PC-9 (cell line): ENCODE results near the gene GPX4. TPM values are rescaled to one million over a fixed set of nuclear protein-coding genes. Genes with fewer than 3 reads are reported as not detected.
"Not testable (repeated sequence)": the region's sequence is repeated elsewhere in the genome, so short reads cannot be mapped to it uniquely, and the experiment has no call there.

ENCODE experiments used
- BruUV-seq: library from RNA; stranded (reverse); fragments of 400-500 nt; replicated peaks from 2 replicates; lab custom pipeline; 2021; lab: Mats Ljungman, UMichigan
- CTCF ChIA-PET: fragments of 300-600 bp; sonication (Branson Sonifier 250); formaldehyde crosslinking; loops from one replicate; lab custom pipeline; 2022; ENCODE audit warnings: antibody characterized with exemption; lab: Charles Lee
- POLR2A ChIA-PET: fragments of 300-600 bp; sonication (Branson Sonifier 250); formaldehyde crosslinking; loops from one replicate; lab custom pipeline; 2022; ENCODE audit warnings: antibody characterized with exemption; ENCODE audit not compliant: unreplicated experiment; lab: Charles Lee
- DNase-seq, 2 experiments: peaks; one replicate each; pipeline versions ENCODE4 v3.0.0 to v3.0.0-alpha.2; 2015 to 2022; ENCODE audit warnings: mixed read lengths in 1 of 2
- H2AFZ ChIP-seq: fragments of 200-600 bp; sonication (generic); 2 replicates; pipeline ENCODE4 v1.8.1; 2017; ENCODE audit warnings: antibody characterized with exemption
- H3F3A ChIP-seq: fragments of 200-600 bp; sonication (generic); 2 replicates; pipeline ENCODE4 v1.8.1; 2017; ENCODE audit warnings: antibody characterized with exemption, mild to moderate bottlenecking, low read depth; ENCODE audit not compliant: insufficient read depth
- H3K27ac ChIP-seq: fragments of 200-600 bp; sonication (generic); 2 replicates; pipeline ENCODE4 v1.6.1; 2016; ENCODE audit warnings: mixed run types
- H3K27me3 ChIP-seq: fragments of 200-600 bp; sonication (generic); 2 replicates; pipeline ENCODE4 v1.6.1; 2016; ENCODE audit warnings: low read depth, mixed run types; ENCODE audit not compliant: insufficient read depth
- H3K36me3 ChIP-seq: fragments of 200-600 bp; sonication (generic); 2 replicates; pipeline ENCODE4 v1.6.1; 2016; ENCODE audit warnings: low read depth, mixed run types
- H3K4me1 ChIP-seq: fragments of 200-600 bp; sonication (generic); replicated peaks from 2 replicates; pipeline ENCODE4 v1.6.1; 2016; ENCODE audit warnings: mixed run types; ENCODE audit not compliant: insufficient read depth
- H3K4me2 ChIP-seq: fragments of 200-600 bp; sonication (generic); 2 replicates; pipeline ENCODE4 v1.6.1; 2017; ENCODE audit warnings: mixed run types
- H3K4me3 ChIP-seq: fragments of 200-600 bp; sonication (generic); 2 replicates; pipeline ENCODE4 v1.6.1; 2016; ENCODE audit warnings: mixed run types
- H3K79me2 ChIP-seq: fragments of 200-600 bp; sonication (generic); 2 replicates; pipeline ENCODE4 v1.6.1; 2017; ENCODE audit warnings: low read depth, mixed run types
- H3K9me2 ChIP-seq: fragments of 200-600 bp; sonication (generic); 2 replicates; pipeline ENCODE4 v1.8.1; 2017; ENCODE audit warnings: mild to moderate bottlenecking; ENCODE audit not compliant: insufficient read depth
- H3K9me3 ChIP-seq: fragments of 200-600 bp; sonication (generic); 2 replicates; pipeline ENCODE4 v1.8.1; 2016; ENCODE audit warnings: low read depth; ENCODE audit not compliant: insufficient read depth
- H4K20me1 ChIP-seq: fragments of 200-600 bp; sonication (generic); 2 replicates; pipeline ENCODE4 v1.8.1; 2017; ENCODE audit not compliant: insufficient read depth
- EZH2 ChIP-seq: fragments of 200-600 bp; sonication (generic); IDR thresholded peaks from 2 replicates; pipeline ENCODE4 v1.8.0; 2017; ENCODE audit warnings: antibody characterized with exemption, low read depth
- intact Hi-C: fragments of 100-400 bp; cut with micrococcal nuclease; formaldehyde crosslinking; loops from one replicate; pipeline ENCODE4 v1.10.0; 2022; ENCODE audit not compliant: unreplicated experiment
- total RNA-seq: library from RNA; stranded (reverse); gene quantifications from 2 replicates; pipeline ENCODE4 v1.2.3, GENCODE V29; 2021
- TF ChIP-seq, protein P1 (sequence below): fragments of 200-600 bp; sonication (generic); conservative IDR thresholded peaks from 2 replicates; pipeline ENCODE4 v1.6.1; 2017; ENCODE audit warnings: mixed run types, antibody characterized with exemption, mild to moderate bottlenecking, moderate library complexity

The GPX4 gene
- total RNA-seq, 1 experiment from 2014 or later = 465 TPM

DNA sequence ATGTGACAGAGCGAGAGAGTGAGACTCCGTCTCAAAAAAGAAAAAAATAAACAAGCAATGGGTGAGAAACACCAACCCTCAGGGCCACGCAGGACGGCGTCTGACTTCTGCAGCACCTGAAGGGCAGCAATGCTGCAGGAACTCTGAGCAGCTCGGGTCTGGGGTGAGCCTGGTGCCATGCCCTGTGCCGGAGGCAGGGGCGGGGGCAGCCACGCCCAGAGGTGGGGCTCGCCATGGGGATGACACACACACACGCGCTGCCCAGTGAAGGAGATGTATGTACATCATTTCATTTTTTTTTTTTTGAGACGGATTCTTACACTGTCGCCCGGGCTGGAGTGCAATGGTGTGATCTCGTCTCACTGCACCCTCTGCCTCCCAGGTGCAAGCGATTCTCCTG is 24.3 kb downstream of the GPX4 start:
- H3K27me3 ChIP-seq = no peaks in the 10 kb centered on the region
- ChIA-PET POLR2A (no interaction called here), CTCF (no interaction called here)
- TF ChIP-seq EZH2 = no peak
- TF ChIP-seq, protein P1, sequence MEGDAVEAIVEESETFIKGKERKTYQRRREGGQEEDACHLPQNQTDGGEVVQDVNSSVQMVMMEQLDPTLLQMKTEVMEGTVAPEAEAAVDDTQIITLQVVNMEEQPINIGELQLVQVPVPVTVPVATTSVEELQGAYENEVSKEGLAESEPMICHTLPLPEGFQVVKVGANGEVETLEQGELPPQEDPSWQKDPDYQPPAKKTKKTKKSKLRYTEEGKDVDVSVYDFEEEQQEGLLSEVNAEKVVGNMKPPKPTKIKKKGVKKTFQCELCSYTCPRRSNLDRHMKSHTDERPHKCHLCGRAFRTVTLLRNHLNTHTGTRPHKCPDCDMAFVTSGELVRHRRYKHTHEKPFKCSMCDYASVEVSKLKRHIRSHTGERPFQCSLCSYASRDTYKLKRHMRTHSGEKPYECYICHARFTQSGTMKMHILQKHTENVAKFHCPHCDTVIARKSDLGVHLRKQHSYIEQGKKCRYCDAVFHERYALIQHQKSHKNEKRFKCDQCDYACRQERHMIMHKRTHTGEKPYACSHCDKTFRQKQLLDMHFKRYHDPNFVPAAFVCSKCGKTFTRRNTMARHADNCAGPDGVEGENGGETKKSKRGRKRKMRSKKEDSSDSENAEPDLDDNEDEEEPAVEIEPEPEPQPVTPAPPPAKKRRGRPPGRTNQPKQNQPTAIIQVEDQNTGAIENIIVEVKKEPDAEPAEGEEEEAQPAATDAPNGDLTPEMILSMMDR = no peak
- peaks cover 42% of the 10 kb centered on the region for H4K20me1 ChIP-seq
- no peak for DNase-seq
- H3K9me3 ChIP-seq = no peaks in the 10 kb centered on the region
- 0 out of 2 replicates have a peak, but pooled peaks cover 6% of the 10 kb centered on the region for H3K79me2 ChIP-seq
- no peaks in the 10 kb centered on the region for H3K4me1 ChIP-seq
- no peak overlapping the region for H3K4me2 ChIP-seq
- no peak overlapping the region for H2AFZ ChIP-seq
- no peak overlapping the region for H3K27ac ChIP-seq
- intact Hi-C loops = no loop called here
- BruUV-seq = no TSS peak
- no peak overlapping the region for H3K4me3 ChIP-seq
- H3K36me3 ChIP-seq = no peaks in the 10 kb centered on the region
- H3K9me2 ChIP-seq = no peaks in the 10 kb centered on the region
- peaks cover 50% of the 10 kb centered on the region; the same call in 1 of the 2 replicates for H3F3A ChIP-seq

DNA sequence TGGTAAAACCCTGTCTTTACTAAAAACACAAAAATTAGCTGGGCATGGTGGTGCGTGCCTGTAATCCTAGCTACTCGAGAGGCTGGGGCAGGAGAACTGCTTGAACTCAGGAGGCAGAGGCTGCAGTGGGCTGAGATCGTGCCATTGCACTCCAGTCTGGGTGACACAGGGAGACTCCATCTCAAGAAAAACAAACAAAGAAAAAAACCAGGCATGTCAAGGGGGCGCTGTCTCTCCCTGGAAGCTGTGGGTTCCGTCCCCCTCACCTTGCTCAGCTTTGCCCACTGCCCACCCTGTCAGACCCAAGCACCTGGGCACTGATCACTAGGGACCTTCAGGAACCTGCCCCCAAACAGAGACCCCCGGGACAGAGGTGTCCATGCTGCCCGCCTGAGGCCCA is 25.3 kb downstream of the GPX4 start:
- CTCF ChIA-PET, H3K27ac ChIP-seq: not testable (repeated sequence)

DNA sequence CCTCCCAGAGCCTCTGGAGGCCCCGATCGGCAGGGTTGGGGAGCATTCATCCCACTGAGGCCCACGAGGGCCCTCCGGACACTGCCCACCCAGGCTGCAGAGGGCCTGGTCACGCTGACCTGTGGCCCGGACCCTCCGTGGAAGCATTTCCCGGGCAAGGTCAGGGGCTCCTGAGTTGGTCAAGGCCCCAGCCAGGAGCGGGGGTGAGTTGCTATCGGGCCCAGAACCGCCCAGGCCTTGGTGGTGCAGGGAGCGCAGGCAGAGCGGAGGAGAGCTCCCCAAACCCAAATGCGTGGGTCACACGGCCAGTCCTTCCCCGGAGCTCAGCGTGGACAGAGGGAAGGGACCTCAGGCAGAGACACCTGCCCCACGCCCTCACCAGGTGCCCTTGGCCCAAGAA is 25.7 kb downstream of the GPX4 start:
- no peak overlapping the region for H3K4me3 ChIP-seq
- intact Hi-C loops = no loop called here
- no peak for TF ChIP-seq EZH2
- TF ChIP-seq, protein P1 = no peak
- peaks cover 15% of the 10 kb centered on the region for H3K79me2 ChIP-seq
- no peaks in the 10 kb centered on the region for H3K9me2 ChIP-seq
- peaks cover 36% of the 10 kb centered on the region for H4K20me1 ChIP-seq
- BruUV-seq = no TSS peak
- H3K4me2 ChIP-seq = no peak overlapping the region
- peaks cover 40% of the 10 kb centered on the region; the same call in 1 of the 2 replicates for H3F3A ChIP-seq
- no peaks in the 10 kb centered on the region for H3K4me1 ChIP-seq
- no peaks in the 10 kb centered on the region for H3K27me3 ChIP-seq
- H3K36me3 ChIP-seq = no peaks in the 10 kb centered on the region
- POLR2A ChIA-PET = no interaction called here
- no peaks in the 10 kb centered on the region for H3K9me3 ChIP-seq
- CTCF ChIA-PET = no interaction called here
- no peak overlapping the region for H3K27ac ChIP-seq
- no peak for DNase-seq
- no peak overlapping the region for H2AFZ ChIP-seq

More for the DNA sequence above, 25.3 kb downstream of the GPX4 start:
- H3K9me2 ChIP-seq, H3K4me2 ChIP-seq, H2AFZ ChIP-seq, H3K9me3 ChIP-seq, intact Hi-C loops, DNase-seq, H3K4me1 ChIP-seq, BruUV-seq, H3K4me3 ChIP-seq, POLR2A ChIA-PET, H3K27me3 ChIP-seq, H3K36me3 ChIP-seq: not testable (repeated sequence)
- peaks cover 41% of the 10 kb centered on the region; the same call in 1 of the 2 replicates for H3F3A ChIP-seq
- peaks cover 11% of the 10 kb centered on the region; the same call in 1 of the 2 replicates for H3K79me2 ChIP-seq
- peaks cover 35% of the 10 kb centered on the region for H4K20me1 ChIP-seq
